HUDEP-2 (cell line): ENCODE results near the gene GINM1.

Experiments
- DNase-seq, 76 experiments: peaks; one replicate each; lab custom pipeline; 2025; ENCODE audit not compliant: unreplicated experiment in 76 of 76; lab: John Stamatoyannopoulos, UW

Gene GINM1

DNA sequence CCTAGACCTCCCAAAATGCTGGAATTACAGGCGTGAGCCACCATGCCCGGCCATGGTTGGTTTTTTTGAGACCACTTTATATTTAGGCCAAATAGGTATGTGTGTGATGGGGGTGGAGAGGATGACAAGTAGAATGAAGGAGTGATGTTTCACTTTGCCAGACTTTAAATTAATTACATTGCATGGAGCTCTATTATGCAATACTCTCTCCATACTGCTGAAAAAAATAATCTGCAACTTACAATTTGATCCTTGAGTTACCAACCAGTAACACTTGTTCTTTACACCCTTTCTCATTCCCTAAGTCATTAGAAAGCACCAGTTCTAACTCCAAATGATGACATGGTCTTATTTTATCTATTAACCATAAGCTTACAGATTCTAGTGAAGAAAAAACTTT, 26.8 kb downstream of the GINM1 start:
- DNase-seq = no peak

DNA sequence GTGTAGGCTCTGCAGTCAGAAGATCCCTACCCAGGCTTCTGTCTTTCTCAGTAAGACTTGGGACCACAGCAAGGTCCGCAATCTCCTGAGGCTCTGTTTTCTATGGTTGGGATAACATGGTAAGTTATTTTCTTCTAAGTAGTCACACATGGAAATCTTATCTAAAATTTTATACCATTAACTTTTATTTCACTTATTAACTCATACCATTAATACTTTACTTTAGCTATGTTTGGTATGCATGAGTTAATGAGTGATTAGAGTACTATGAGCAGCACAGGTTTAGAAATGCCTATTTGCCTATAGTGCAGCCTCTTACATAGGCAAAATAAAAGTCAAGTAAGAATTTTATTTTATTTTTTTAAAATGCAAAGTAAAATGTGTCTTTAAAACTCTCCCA, 27.2 kb downstream of the GINM1 start:
- DNase-seq = no peak

DNA sequence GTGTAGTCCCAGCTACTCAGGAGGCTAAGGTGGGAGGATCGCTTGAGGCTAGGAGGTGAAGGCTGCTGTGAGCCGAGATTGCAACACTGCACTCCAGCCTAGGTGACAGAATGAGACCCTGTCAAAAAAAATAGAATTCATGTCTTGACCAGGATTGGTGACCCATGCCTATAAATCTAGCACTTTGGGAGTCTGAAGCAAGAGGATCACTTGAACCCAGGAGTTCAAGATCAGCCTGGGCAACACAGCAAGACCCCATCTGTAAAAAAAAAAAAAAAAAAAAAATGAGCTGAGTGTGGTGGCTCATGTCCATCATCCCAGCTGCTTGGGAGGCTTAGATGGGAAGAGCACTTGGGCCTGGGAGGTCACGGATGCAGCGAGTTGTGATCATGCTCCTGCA, 34.3 kb downstream of the GINM1 start:
- no peak for DNase-seq

DNA sequence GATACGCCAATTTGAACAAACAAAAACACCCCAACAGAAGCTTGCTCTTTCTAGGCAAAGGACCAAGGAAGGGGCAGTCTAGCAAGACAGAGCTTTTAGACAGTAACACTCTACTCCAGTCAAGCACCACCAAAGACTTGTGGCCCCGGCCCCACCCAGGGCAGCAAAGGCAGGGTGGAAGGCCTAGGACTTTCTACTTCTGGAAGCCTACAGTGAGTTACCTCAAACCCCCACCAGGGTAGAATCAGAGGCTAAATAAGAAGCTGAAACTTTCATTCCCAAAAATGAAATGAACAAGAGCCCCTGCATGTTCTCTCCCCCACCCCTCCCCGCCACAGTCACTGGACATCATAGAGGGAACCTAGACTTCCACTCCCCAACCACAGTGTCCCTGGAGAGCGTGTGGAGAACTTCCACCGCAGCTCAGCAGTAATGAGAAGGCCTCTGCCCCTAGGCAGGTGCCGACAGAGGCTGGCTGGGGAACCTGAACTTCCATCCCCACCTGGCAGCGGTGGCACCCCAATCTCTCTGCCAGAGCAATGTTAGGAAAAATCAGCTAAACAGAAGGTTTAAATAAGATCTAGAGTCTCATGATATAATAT, 42.3 kb downstream of the GINM1 start:
- no peak for DNase-seq

DNA sequence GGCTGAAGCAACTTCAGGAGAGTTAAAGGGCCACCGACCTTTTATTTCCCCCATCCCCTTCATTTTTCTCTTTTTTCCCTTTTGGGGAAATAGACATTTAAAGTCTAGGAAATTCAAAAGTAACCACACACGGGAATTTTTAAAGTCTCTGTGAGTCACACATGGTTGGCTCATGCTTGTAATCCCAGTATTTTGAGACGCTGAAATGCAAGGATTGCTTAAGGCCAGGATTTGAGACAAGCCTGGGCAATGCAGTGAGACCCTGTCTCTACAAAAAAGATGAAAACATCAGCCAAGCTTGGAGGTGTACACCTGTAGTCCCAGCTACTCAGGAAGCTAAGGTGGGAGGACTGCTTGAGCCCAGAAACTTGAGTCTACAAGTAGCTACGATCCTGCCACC, 48.2 kb downstream of the GINM1 start:
- DNase-seq = no peak

DNA sequence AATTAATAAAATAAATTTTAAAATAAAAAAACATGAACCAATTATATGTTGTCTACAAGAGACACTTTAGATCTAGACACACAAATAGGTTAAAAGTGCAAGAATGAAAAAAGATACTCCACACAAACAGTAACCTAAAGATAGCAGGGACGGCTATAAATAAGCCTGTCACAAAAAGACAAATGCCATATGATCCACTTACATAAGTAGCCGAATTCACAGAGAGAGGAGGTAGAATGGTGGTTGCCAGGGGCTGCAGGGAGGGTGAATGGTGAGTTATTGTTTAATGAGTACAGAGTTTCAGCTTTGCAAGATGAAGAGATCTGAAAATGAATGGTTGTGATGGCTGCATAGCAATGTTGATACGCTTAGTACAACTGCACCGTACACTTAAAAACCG, 49.6 kb downstream of the GINM1 start:
- DNase-seq = no peak

DNA sequence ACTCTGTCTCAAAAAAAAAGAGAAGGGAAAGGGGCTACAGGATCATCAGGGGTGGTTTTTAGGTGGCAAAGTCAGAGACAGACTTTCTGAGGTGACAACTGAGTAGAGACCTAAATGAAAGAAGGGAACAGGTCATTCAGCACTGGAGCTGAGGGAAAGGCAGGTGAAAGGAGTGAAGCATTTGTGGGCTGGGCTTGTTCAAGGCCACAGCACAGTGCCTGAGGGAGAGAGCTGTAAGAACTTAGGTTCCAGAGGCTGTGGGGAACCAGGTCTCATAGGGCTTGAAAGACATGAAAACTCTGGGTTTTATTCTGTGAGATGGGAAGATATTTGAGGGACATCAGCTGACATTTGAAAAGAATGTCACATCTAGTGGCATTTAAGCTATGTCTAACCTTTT, 61.5 kb downstream of the GINM1 start:
- DNase-seq = no peak

DNA sequence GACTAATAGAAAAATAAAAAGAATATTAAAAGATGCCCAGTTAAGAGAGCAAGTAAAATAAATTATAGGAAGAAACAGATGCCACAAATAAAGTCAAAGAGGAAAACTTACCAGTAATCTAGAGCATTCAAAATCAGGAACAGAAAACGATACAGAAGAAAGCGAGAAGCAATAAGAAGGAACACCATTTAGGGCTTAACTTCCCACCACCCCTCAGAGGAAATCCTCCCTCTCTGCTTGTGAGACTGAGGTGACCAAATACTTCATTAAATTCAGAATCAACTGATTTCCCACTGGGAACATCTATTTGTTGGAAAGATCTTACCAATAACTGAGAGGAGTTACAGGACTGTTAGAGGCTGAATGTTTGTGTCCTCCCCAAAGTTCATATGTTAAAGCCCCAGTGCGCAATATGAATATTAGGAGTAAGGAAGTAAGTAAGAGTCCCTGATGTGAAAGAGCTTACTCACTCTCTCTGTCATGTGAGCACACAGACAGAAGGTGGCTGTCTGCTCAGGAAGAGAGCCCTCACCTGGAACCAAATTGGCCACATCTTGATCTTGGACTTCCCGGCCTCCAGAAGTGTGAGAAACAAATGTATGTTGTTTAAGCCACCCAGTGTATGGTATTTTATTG, 62.8 kb downstream of the GINM1 start:
- no peak for DNase-seq

DNA sequence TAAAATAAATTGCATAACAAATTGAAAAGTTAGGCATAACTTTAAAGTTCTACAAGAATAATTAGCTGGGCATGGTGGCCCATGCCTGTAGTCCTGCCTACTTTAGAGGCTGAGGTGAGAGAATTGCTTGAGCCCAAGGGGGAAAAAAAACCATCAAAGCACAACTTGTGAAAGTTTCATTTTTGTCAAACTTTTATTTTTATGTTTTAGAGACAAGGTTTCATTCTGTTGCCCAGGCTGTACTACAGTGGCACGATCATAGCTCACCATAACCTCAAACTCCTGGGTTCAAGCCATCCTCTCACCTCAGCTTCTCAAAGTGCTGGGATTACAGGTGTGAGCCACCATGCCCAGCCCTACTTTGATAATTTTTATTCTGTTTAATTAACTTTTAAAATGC, 68.1 kb downstream of the GINM1 start:
- DNase-seq = no peak

DNA sequence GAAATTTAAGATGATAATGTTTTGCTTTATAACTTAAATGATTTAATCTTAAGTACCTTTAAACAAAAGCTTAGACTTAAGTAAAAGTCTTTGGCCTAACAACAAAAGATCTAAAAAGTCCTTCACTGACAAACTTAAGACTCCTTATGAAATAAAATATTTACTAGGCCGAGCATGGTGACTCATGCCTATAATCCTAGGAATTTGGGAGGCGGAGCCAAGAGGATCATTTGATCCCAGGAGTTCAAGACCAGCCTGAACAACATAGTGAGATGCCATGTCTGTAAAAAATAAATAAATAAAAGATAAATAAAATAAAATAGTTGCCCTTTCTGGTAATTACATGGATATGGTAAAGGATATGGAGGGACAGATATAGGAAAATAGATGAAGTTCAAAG, 69.9 kb downstream of the GINM1 start:
- no peak for DNase-seq
